Loucy (cell line): ENCODE measurements around the gene BCAS1.

Source experiments
- H2AFZ ChIP-seq: fragments of 200-600 bp; sonication (generic); 2 replicates; pipeline ENCODE4 v1.6.0; 2016; ENCODE audit warnings: antibody characterized with exemption, mild to moderate bottlenecking, low read length, moderate library complexity
- H3F3A ChIP-seq: fragments of 200-600 bp; 2 replicates; pipeline ENCODE4 v1.6.0; 2016; ENCODE audit warnings: antibody characterized with exemption, low read depth, mild to moderate bottlenecking
- H3K27me3 ChIP-seq: fragments of 200-600 bp; sonication (generic); 2 replicates; pipeline ENCODE4 v1.6.1; 2014; ENCODE audit warnings: low read length, mild to moderate bottlenecking; ENCODE audit not compliant: insufficient read depth, poor library complexity, severe bottlenecking
- H3K36me3 ChIP-seq: fragments of 200-600 bp; sonication (generic); 2 replicates; pipeline ENCODE4 v1.6.1; 2016; ENCODE audit warnings: low read length; ENCODE audit not compliant: insufficient read depth
- H3K4me1 ChIP-seq: fragments of 200-600 bp; sonication (generic); 2 replicates; pipeline ENCODE4 v1.5.1; 2014; ENCODE audit warnings: low read length, mild to moderate bottlenecking; ENCODE audit not compliant: insufficient read depth, poor library complexity, severe bottlenecking
- H3K4me2 ChIP-seq: fragments of 200-600 bp; sonication (generic); 2 replicates; pipeline ENCODE4 v1.6.0; 2014; ENCODE audit warnings: antibody characterized with exemption, low read length, low read depth, mild to moderate bottlenecking; ENCODE audit not compliant: poor library complexity, severe bottlenecking
- H3K4me3 ChIP-seq: fragments of 200-600 bp; sonication (generic); 2 replicates; pipeline ENCODE4 v1.5.1; 2014; ENCODE audit warnings: low read length, mild to moderate bottlenecking, mixed read lengths; ENCODE audit not compliant: poor library complexity, severe bottlenecking
- H3K79me2 ChIP-seq: fragments of 200-600 bp; sonication (generic); 2 replicates; pipeline ENCODE4 v1.6.1; 2014; ENCODE audit warnings: low read length; ENCODE audit not compliant: insufficient read depth
- H3K9ac ChIP-seq: fragments of 200-600 bp; sonication (generic); 2 replicates; pipeline ENCODE4 v1.6.0; 2014; ENCODE audit warnings: mild to moderate bottlenecking, low read depth, low read length, moderate library complexity; ENCODE audit not compliant: poor library complexity, severe bottlenecking
- H3K9me2 ChIP-seq: fragments of 200-600 bp; sonication (generic); replicated peaks from 2 replicates; pipeline ENCODE4 v1.6.1; 2016; ENCODE audit warnings: low read depth, low read length, mixed read lengths
- H3K9me3 ChIP-seq: fragments of 200-600 bp; sonication (generic); 2 replicates; pipeline ENCODE4 v1.6.1; 2014; ENCODE audit warnings: mild to moderate bottlenecking, antibody characterized with exemption, low read length, low read depth; ENCODE audit not compliant: insufficient read depth
- H4K20me1 ChIP-seq: fragments of 200-600 bp; sonication (generic); 2 replicates; pipeline ENCODE4 v1.6.0; 2014; ENCODE audit warnings: antibody characterized with exemption, low read length, mild to moderate bottlenecking; ENCODE audit not compliant: insufficient read depth, poor library complexity, severe bottlenecking
- EZH2phosphoT487 ChIP-seq: fragments of 200-600 bp; IDR thresholded peaks from 2 replicates; pipeline ENCODE4 v1.6.1; 2018; ENCODE audit warnings: antibody characterized with exemption, mild to moderate bottlenecking, moderate library complexity, borderline replicate concordance
- TF ChIP-seq, protein P1 (sequence below): fragments of 200-600 bp; sonication (generic); conservative IDR thresholded peaks from 2 replicates; pipeline ENCODE4 v1.5.1; 2014; ENCODE audit warnings: mild to moderate bottlenecking, antibody characterized with exemption, low read length

Gene BCAS1

DNA sequence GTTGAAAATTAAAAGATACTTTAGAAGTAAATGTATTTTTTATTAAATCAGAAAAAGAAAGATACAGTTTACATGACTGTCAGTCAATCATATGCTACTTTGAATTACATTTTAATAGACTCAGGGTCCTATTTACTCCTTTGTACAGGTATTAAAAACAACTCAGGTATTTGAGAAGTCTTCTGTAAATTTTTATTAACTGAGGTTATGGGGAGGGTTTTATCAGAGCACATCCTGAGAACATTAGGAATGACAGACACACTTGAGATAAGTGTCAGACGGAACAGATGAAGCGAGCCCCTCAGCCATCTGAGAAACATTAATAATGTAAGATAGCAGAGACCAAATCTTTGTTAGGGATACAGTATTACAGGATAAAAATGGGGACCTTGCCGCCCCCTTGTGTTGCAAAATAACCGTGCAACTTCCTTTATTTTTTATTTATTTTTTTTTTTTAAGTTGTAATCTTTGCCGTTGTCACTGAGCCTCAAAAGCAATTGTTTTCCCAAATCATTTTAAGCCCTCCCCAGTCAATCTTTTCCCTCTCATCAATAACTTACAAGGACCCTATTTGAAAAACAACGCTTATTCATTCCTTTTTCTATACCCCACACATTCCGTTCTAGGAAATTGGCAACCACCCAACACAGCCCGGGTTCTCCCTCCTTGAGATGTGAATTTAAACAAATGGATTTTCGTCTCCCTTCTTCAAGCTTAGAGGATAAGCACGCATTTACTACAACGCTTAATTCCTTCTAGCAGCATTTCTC is 126.7 kb downstream of the BCAS1 start:
- H3K9me2 ChIP-seq: no peaks in the 10 kb centered on the region
- H3F3A ChIP-seq: no peaks in the 10 kb centered on the region
- no peaks in the 10 kb centered on the region for H3K27me3 ChIP-seq
- H4K20me1 ChIP-seq: no peaks in the 10 kb centered on the region
- no peaks in the 10 kb centered on the region for H3K79me2 ChIP-seq
- H2AFZ ChIP-seq: no peak overlapping the region
- no peaks in the 10 kb centered on the region for H3K36me3 ChIP-seq
- no peak overlapping the region for H3K9ac ChIP-seq
- no peak overlapping the region for H3K4me3 ChIP-seq
- H3K4me1 ChIP-seq: peaks cover 31% of the 10 kb centered on the region
- no peak overlapping the region for H3K4me2 ChIP-seq
- H3K9me3 ChIP-seq: no peaks in the 10 kb centered on the region
- TF ChIP-seq EZH2phosphoT487: no peak
- TF ChIP-seq, protein P1, sequence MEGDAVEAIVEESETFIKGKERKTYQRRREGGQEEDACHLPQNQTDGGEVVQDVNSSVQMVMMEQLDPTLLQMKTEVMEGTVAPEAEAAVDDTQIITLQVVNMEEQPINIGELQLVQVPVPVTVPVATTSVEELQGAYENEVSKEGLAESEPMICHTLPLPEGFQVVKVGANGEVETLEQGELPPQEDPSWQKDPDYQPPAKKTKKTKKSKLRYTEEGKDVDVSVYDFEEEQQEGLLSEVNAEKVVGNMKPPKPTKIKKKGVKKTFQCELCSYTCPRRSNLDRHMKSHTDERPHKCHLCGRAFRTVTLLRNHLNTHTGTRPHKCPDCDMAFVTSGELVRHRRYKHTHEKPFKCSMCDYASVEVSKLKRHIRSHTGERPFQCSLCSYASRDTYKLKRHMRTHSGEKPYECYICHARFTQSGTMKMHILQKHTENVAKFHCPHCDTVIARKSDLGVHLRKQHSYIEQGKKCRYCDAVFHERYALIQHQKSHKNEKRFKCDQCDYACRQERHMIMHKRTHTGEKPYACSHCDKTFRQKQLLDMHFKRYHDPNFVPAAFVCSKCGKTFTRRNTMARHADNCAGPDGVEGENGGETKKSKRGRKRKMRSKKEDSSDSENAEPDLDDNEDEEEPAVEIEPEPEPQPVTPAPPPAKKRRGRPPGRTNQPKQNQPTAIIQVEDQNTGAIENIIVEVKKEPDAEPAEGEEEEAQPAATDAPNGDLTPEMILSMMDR: peak; percentile 58; the same call in 1 of the 2 replicates

DNA sequence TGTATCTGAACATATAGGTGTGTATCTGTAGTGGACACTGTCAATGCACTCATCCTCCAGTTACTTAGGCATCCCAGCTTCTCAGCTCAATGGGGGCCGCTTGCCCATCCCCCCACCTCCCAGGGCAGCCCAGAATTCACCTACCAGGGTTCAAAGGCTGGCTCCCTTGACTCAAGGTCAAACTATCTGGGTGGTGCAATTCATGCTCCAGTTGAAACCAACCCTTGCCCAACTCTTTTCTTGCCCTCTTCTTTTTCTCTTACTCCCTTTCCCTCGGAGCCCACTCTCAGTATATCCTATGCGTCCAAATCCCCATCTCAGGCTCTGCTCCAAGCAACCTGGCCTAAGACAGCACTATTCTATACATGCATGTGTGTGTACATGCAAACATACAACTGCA is 127.4 kb downstream of the BCAS1 start:
- H3K4me2 ChIP-seq: no peak overlapping the region
- no peaks in the 10 kb centered on the region for H3K9me3 ChIP-seq
- no peaks in the 10 kb centered on the region for H3F3A ChIP-seq
- peaks cover 28% of the 10 kb centered on the region for H3K4me1 ChIP-seq
- no peaks in the 10 kb centered on the region for H3K79me2 ChIP-seq
- TF ChIP-seq, protein P1: no peak
- no peak for TF ChIP-seq EZH2phosphoT487
- no peaks in the 10 kb centered on the region for H4K20me1 ChIP-seq
- no peak overlapping the region for H3K9ac ChIP-seq
- no peaks in the 10 kb centered on the region for H3K27me3 ChIP-seq
- H2AFZ ChIP-seq: no peak overlapping the region
- no peaks in the 10 kb centered on the region for H3K9me2 ChIP-seq
- H3K4me3 ChIP-seq: no peak overlapping the region
- H3K36me3 ChIP-seq: no peaks in the 10 kb centered on the region

DNA sequence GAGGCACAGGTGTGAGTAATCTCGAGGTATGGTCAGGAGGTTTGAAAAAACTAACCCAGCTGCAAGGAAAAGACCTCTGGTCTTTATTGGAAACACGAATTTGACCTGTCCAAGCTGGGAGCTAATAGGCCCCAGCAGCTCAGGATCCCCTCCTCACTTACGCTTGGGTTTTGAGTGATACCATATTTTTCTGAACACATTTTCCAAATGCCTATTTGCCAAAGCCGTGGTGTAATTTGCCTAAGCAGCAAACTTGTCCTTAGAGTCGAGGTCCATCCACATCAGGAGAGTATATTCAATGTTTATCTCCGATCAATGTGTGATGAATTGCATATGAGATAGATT is 128.0 kb downstream of the BCAS1 start:
- Histone ChIP-seq H2AFZ (peak overlapping the region; percentile 79; the same call in 1 of the 2 replicates), H3K36me3 (no peaks in the 10 kb centered on the region), H3F3A (no peaks in the 10 kb centered on the region), H3K9ac (no peak overlapping the region), H3K27me3 (no peaks in the 10 kb centered on the region), H3K4me1 (peaks cover 30% of the 10 kb centered on the region), H3K4me3 (no peak overlapping the region), H3K4me2 (no peak overlapping the region), H4K20me1 (no peaks in the 10 kb centered on the region), H3K9me3 (no peaks in the 10 kb centered on the region), H3K79me2 (no peaks in the 10 kb centered on the region), H3K9me2 (no peaks in the 10 kb centered on the region)
- no peak for TF ChIP-seq EZH2phosphoT487
- TF ChIP-seq, protein P1: no peak
